ENCODE measurements around the gene MRGPRD.

MRGPRD gene

DNA sequence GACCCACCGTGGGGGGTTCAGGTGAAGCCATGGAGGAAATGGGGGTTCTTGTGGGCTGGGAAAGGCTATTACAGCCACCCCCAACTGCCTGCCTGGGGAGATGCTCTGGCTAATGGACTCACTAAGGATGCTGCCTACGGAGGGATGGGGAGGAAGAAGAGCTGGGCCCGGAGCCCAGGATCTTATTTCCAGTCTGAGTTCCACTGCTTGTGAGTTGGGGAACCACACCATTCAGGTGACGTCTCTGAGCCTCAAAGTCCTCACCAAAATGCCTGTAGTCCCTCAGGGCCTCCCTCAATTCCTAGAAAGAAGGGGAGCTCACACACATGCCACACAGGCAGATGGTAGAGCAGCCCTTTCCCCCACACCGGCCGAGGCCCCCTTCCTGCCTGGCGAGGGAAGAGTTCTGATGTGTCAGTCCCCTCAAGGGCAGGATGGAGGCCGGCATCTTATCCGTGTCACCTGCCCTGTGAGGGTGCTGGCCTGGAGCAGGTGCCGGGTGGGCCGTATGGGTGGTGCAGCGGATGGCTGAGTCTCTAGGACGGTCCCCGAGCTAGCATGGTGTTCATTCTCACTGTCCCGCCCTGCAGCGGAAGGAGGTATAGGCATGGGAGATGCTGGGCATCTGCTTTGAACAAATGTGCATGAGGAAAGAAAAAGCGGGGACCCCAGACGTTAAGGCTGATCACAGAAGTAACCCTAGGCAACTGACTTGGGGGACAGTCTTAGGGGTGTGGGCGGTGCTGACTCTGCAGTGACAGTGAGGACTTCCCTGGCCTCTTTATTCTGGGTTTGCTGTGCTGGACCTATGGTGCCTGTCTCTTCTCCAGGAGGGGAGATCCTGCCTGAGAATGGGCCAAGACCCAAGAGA lies 16.6 kb upstream of the MRGPRD start:
- H3K36me3 Mint-ChIP-seq (ENCODE audit: low read depth), result no peaks in the 10 kb centered on the region
- H3K27ac Mint-ChIP-seq, result peak overlapping the region; percentile 56
- TF ChIP-seq, protein P1, sequence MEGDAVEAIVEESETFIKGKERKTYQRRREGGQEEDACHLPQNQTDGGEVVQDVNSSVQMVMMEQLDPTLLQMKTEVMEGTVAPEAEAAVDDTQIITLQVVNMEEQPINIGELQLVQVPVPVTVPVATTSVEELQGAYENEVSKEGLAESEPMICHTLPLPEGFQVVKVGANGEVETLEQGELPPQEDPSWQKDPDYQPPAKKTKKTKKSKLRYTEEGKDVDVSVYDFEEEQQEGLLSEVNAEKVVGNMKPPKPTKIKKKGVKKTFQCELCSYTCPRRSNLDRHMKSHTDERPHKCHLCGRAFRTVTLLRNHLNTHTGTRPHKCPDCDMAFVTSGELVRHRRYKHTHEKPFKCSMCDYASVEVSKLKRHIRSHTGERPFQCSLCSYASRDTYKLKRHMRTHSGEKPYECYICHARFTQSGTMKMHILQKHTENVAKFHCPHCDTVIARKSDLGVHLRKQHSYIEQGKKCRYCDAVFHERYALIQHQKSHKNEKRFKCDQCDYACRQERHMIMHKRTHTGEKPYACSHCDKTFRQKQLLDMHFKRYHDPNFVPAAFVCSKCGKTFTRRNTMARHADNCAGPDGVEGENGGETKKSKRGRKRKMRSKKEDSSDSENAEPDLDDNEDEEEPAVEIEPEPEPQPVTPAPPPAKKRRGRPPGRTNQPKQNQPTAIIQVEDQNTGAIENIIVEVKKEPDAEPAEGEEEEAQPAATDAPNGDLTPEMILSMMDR (IDR thresholded peaks at IDR 0.05), result no peak
- peaks cover 40% of the 10 kb centered on the region for H3K4me1 Mint-ChIP-seq
- no peak overlapping the region for H3K4me3 Mint-ChIP-seq
- H3K9me3 Mint-ChIP-seq, result no peaks in the 10 kb centered on the region
- H3K27me3 Mint-ChIP-seq (ENCODE audit: low read depth, poor library complexity), result peaks cover 14% of the 10 kb centered on the region
- DNase-seq, result no peak

DNA sequence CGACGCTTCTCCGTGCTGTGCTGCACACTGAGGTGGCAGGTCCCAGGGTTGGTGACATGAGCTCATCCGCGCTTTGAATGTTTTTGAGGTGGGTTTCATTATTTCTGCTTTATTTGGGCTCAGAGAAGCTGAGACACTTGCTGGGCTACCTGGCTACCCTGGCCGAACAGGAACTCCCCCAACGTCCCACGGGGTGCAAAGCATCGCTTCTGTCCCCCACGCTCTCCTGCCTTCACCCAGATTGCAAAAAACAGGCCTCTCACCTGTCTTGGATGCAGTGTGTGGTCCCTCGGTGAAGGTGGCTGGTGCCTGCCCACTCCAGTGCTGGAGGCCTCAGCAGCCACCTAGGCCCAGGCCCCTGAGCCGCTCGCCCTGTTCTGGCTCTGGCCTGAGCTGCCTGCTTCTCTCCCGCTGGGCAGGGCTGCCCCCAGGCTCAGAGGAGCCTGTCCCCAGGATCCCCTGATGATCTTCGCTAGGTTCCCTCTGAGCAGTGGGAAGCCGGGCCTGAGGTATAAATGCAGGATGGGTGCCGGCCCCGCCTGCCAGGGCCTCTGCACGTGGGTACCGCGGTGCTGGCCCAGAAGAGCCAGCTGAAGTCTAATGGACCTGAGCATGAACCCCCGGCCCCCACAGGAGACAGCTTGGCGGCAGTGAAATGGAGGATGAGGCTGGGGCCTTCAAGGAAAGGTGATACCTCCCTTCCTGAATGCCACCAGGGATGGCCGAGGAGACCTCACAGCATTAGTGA lies 15.8 kb upstream of the MRGPRD start:
- Mint-ChIP-seq H3K9me3 (no peaks in the 10 kb centered on the region), H3K4me3 (no peak overlapping the region), H3K27me3 (ENCODE audit: low read depth, poor library complexity) (peaks cover 19% of the 10 kb centered on the region), H3K27ac (no peak overlapping the region), H3K4me1 (peaks cover 40% of the 10 kb centered on the region), H3K36me3 (ENCODE audit: low read depth) (no peaks in the 10 kb centered on the region)
- DNase-seq, result no peak
- TF ChIP-seq, protein P1 (IDR thresholded peaks at IDR 0.05), result no peak

DNA sequence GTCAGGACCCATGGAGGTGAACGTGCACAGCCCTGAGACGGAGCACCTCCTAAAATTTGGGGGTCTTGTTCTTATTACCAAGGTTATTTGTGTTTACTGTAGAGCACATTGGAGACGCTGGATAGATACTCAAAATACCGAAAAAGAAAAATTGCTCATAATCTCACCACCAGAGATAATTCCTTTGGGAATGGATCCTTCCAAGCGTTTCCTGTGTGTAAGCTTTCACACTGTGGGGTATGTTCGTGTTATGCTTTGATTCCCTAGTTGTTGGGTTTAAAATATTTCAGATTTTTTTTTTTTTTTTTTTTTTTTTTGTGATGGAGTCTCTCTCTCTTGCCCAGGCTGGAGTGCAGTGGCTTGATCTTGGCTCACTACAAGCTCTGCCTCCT lies 14.1 kb upstream of the MRGPRD start:
- Mint-ChIP-seq H3K4me1 (peaks cover 30% of the 10 kb centered on the region), H3K27ac (no peak overlapping the region), H3K9me3 (no peaks in the 10 kb centered on the region), H3K27me3 (ENCODE audit: low read depth, poor library complexity) (peaks cover 12% of the 10 kb centered on the region), H3K36me3 (ENCODE audit: low read depth) (no peaks in the 10 kb centered on the region), H3K4me3 (no peak overlapping the region)
- TF ChIP-seq, protein P1 (IDR thresholded peaks at IDR 0.05), result no peak
- DNase-seq, result no peak

DNA sequence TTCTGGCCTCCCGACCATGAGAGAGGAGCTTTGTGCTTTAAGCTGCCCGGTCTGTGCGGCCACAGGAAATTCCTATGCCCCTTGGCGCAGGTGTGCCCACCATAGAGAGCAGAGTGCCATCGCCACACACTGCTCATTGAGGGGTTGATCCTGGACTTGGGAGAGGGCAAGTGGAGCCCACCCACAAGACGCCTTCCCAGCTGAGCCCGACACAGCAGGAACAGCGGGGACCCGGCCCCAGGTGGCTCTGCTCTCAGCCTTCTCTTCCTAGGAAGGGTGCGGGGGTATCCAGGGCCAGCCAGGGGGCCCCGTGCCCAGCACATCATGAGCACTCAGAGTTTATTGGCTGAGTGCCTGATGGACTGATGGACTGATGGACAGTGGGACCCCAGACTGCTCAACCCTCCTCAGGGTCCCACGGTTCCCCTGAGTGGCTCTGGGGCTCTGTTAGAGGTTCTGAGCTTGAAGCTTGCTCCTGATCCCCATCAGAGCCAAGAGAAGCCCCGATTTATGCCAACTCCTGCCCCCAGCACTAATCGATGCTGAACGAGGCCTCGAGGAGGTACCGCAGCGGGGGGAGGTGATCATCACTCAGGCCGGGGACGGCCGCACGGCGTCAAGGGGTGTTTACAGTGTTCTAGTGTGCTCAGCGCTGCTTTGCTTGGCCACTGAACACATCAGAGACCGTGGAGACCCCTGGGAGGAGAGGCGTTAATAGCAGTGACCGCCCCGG lies 13.5 kb upstream of the MRGPRD start:
- H3K4me1 Mint-ChIP-seq, result peaks cover 28% of the 10 kb centered on the region
- DNase-seq, result no peak

DNA sequence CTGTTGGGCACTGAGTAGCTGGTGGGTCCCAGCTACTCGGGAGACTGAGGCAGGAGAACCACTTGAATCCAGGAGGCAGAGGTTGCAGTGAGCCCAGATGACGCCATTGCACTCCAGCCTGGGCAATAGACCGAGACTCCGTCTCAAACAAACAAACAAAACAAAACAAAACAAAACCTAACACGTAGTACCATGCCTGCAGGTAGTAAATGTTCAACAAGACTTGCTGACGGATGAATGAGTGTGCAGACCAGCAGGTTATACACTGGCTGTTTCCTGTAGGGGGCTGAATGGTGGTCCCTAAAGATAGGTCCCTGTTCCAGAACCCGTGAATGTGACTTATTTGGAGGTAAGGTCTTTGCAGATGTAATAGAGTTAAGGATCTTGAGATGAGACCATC lies 12.8 kb upstream of the MRGPRD start:
- TF ChIP-seq, protein P1 (IDR thresholded peaks at IDR 0.05), result no peak
- H3K36me3 Mint-ChIP-seq (ENCODE audit: low read depth), result no peaks in the 10 kb centered on the region
- DNase-seq, result no peak
- no peak overlapping the region for H3K4me3 Mint-ChIP-seq
- peaks cover 16% of the 10 kb centered on the region for H3K27me3 Mint-ChIP-seq (ENCODE audit: low read depth, poor library complexity)
- no peak overlapping the region for H3K27ac Mint-ChIP-seq
- H3K4me1 Mint-ChIP-seq, result peaks cover 20% of the 10 kb centered on the region
- no peaks in the 10 kb centered on the region for H3K9me3 Mint-ChIP-seq

More for the DNA sequence above, 13.5 kb upstream of the MRGPRD start:
- Mint-ChIP-seq H3K9me3 (no peaks in the 10 kb centered on the region), H3K4me3 (no peak overlapping the region), H3K36me3 (ENCODE audit: low read depth) (no peaks in the 10 kb centered on the region), H3K27me3 (ENCODE audit: low read depth, poor library complexity) (peaks cover 16% of the 10 kb centered on the region), H3K27ac (no peak overlapping the region)
- TF ChIP-seq, protein P1 (IDR thresholded peaks at IDR 0.05), result no peak

Data from nephron progenitor cell (in vitro differentiated cells).